Measurements from ENCODE around the gene ITFG1.
"Not testable (repeated sequence)": the region's sequence is repeated elsewhere in the genome, so short reads cannot be mapped to it uniquely, and the experiment has no call there.

The ITFG1 gene

DNA sequence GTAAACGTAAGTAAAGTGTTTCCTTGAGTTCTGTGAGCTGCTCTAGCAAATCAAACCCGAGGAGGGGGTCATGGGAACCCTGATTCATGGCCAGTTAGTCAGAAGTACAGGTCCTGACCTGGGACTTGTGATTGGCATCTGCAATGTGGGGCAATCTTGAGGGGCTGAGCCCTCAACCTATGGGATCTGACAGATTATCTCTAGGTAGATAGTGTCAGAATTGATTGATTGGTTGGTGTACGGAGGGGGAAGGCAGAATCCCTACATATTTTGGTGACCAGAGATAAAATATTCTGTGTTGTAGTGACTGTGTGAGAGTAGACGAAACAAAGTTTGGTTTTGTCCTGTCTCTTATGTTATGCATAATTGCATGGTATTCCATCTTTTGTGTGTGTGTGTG is 216.7 kb downstream of the ITFG1 start:
- DNase-seq (ENCODE audit: low read depth, low spot score): no peak

DNA sequence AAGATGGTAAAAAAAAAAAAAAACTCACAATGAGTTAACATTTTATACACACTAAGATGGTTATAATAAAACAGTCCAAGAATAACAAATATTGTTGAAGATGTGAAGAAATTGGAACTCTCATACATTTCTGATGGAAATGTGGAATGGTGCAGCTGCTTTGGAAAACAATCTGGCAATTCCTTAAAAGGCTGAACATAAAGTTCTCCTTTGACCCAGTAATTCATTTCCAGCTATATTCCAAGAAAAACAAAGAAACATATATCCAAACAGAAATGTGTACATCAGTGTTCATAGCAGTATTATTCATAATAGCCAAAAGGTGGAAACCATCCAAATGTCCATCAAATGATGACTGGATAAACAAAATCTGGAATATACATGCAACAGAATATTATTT is 219.8 kb downstream of the ITFG1 start:
- no peak for DNase-seq (ENCODE audit: low read depth, low spot score)

DNA sequence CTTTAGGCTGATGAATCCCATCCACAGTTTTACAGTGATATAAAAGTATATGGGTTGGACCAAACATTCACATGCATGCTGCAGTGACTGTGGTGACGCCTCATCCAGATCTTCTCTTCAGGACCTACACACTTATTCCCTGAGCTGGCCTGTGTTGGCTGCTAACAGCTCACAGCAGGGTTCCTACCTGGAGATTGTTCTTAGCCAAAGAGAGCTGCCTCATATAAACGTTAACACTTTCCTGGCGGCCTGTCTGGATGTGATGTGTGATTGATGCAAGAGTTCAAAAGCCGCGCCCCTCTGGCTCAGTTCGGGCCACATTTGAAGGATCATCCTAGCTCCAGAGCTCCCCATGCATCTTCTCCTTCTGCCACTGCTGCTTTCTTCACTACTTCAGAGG is 224.1 kb downstream of the ITFG1 start:
- DNase-seq (ENCODE audit: low read depth, low spot score): no peak

DNA sequence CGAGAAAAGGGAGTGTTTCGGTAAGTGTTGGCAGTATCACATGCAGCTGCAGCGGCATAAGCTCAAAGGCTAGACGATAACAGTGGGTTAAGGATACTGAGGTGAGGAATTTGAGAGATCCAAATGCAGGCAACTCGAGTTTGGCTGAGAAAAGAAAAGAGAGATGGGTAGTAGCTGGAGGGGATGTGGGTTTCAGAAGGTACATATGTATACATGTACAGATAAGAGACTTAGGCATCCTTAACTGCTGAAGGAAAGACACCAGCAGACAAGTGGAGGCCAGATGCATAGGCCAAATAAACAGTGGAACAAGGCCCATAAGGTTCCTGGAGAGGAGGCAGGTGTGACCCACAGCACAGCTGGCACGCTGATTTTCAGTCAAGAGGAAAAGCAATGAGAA is 230.6 kb downstream of the ITFG1 start:
- DNase-seq (ENCODE audit: low read depth, low spot score): no peak

DNA sequence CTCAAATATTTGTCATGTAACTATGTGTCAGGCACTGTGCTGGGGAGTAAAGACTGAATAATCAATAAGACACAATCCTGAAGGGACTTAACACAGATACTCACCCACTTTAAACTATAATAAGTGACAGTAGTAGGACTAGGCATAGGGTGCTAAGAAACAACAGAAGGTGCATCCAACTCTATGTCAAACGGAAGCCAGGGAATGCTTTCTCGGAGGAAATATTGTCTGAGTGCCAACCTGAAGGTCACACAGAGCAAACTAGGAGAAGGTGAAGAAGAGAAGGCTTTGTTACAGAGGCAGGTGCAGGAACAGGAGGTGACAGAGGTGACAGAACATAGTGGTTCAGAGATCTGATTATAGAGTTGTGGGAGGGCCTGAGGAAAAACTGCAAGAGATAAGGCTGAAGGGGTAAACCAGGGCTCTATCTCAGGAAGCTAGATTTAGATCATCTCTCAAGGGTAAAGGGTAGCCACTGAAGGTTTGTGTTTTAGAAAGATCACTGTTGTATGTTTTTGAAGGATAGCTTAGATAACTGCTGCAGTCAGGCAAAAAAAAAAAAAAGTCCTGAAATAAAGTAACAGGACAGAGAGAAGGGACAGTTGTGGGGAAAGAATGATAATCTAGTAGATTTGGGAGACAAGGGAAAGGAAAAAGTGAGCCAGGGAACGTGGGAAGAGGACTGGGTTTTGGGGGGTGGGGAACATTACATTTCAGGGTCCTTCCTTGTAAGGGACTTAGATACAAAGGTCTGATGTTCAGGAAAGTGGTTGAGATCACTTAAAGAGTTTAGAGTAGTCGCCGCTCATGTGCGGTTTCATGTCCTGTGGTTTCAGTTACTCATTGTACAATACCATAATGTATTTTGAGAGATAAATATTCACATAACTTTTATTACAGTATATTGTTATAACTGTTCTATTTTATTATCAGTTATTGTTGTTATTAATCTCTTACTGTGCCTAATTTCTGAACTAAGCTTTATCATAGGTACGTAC is 231.5 kb downstream of the ITFG1 start:
- DNase-seq (ENCODE audit: low read depth, low spot score): no peak

DNA sequence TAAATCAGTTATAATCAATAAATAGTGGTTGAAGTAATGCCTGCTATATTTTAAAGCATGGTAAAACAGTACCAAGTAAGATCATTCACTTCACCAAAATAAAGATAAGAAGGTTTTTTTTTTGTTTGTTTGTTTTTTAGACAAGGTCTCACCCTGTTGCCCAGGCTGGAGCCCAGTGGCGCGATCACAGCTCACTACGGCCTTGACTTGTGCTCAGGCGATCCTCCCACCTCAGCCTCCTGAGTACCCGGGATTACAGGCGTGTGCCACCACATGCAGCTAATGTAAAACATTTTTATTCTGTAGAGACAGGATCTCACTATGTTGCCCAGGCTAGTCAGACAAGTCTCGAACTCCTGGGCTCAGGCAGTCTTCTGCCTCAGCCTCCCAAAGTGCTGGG is 232.6 kb downstream of the ITFG1 start:
- DNase-seq (ENCODE audit: low read depth, low spot score): no peak

DNA sequence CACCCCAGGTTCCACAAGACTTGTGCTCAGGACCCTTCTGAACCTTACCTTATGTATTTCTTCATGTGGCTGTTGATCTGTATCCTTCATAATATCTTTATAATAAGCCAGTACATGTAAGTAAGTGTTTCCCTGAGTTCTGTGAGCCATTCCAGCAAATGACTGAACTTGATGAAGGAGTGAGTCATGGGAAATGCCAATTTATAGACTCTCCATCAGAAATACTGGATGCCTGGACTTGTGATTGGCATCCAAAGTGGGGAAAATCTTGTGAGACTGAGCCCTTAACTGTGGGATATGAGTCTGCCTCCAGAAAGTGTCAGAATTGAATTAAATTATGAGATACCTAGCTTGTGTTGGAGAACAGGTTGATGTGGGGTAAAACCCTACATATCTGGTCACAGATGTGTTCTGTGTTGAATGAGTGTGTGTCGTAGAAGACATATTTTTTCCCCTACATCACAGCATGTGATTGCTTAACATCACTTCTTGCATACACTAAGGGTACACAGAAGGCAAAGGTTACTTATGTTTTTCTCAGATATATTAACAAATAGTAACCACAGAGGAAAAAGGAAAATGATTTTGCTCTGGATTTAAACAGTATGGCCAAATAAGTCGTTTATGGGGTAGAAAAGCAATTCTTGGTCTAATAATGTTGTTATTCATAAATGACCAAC is 247.0 kb downstream of the ITFG1 start:
- DNase-seq (ENCODE audit: low read depth, low spot score): no peak

DNA sequence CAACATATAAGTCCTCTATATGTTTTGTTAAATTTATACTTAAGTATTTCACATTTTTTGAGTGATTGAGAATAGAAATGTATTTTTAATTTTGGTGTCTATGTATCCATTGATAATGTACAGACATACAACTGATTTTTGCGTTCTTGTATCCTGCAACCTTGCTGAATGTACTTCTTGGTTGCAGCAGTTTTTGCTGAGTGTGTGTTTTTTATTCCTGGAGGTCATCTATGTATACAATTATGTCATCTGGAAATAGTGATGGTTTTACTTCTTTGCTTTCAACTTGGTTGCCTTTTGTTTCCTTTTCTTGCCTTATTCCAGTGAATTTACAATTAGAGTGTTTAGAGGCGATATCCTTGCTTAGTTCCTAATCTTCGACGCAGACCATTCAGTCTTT is 249.6 kb downstream of the ITFG1 start:
- no peak for DNase-seq (ENCODE audit: low read depth, low spot score)

DNA sequence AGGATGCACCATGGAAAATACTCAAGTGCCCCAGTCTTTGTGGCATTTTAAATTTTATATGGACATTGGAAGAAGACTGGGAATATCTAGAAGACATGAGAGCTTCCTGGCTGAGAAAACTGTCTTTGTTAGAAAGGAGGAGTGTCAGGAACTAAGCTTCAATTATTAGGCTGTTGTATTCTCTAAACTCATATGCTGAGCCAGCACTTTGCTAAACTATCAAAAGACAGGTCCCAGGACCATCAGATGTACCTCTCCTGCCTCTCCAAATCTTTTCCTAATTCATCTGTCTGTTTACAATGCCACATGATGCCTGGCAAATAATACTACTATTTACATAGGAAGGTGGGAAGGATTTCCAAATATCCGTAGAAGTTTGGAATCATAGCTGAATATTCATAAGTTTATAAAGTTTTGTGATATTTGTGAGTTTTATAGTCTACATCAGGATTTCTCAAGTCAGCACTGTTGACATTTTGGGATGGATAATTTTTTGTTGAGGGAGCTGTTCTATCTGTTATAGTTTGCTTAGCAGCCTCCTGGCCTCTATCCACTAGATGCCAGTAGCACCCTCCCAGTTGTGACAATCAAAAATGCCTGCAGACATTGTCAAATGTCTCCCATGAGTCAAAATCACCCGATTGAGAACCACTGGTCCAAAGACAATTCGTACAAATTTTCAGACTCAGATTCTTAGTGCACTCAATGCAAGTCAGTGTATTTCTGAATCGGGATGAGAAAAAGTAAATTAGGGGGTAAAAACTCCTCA is 255.9 kb downstream of the ITFG1 start:
- DNase-seq (ENCODE audit: low read depth, low spot score): no peak

DNA sequence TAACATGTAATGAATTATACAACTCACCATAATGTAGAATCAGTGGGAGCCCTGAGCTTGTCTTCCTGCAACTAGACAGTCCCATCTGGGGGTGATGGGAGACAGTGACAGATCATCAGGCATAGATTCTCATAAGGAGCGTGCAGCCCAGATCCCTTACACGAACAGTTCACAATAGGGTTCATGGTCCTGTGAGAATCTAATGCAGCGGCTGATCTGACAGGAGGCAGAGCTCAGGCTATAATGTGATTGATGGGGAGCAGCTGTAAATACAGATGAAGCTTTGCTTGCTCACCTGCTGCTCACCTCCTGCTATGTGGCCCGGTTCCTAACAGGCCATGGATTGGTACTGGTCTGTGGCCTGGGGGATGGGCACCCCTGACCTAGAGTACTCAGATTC is 257.4 kb downstream of the ITFG1 start:
- not testable (repeated sequence) for DNase-seq (ENCODE audit: low read depth, low spot score)

DNA sequence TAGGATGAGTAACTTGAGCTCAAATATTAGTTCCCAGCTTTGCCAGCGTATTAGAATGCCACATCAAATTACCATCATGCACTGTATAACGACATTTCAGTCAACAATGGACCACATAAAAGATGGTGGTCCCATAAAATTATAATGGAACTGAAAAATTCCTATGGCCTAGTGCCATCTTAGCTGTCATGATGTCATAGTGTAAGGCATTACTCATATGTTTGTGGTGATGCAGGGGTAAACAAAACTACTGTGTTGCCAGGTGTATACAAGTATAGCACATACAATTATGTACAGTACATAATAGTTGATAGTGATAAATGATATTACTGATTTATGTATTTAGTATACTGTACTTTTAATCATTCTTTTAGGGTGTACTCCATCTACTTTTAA is 262.7 kb downstream of the ITFG1 start:
- DNase-seq (ENCODE audit: low read depth, low spot score): no peak

DNA sequence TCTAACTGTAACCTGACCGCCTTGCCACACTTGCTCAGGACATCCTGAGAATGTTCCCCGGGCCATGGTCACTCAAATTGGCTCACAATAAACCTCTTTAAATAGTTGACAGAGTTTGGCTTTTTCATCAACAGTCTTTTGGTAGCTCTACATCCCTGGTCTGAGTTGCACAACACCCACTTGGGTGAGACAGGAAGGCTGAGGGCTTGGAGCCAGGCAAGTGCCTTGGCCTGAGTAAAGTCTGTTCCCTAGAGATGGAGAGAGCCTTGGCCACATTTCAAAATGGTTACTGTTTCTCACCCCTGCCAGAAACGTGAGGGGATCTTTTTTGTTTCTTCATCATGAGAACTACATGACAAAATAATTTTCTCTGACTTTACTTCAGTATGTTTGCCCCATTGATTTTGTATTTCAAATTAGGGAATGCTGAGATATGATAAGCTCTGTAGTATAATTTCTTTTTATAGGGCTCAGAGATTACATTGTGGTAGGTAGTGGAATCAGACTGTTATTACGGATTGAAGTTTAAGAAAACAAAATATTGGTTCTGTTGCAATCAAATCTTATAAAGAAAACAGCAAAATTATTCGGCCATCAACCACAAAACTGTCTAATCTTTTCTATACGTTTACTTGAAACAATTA is 263.2 kb downstream of the ITFG1 start:
- no peak for DNase-seq (ENCODE audit: low read depth, low spot score)

DNA sequence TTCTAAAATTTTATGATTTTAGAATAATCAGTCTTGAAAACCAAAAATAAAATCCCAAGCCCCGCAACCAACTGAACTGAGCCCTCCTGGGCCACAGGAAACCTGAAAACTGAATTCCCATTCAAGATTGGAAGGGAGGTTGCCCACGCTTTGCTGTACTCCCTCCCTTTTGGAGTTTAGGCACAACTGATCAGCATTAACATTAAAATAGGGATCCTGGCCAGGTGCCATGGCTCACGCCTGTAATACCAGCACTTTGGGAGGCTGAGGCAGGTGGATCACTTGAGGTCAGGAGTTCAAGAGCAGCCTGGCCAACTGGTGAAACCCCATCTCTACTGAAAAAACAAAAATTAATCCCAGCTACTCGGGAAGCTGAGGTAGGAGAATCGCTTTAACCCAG is 264.4 kb downstream of the ITFG1 start:
- no peak for DNase-seq (ENCODE audit: low read depth, low spot score)

DNA sequence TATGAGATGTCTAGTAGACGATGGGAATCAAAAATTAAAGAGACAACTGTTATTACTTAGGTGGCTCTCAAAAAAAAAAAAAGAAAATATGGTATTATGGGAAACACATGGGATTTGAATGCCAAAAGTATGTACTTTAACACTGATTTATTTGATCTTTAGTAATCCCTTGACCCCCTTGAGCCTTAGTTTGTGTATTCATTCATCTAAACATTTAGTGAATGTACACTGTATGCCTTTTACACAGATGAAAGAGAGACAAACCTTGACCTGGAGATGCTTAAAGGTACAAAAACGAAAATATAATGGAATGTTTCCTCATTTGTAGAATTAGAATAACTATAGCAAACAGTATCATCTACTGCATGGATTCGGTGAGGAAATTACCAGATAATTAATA is 278.5 kb downstream of the ITFG1 start:
- DNase-seq (ENCODE audit: low read depth, low spot score): no peak

DNA sequence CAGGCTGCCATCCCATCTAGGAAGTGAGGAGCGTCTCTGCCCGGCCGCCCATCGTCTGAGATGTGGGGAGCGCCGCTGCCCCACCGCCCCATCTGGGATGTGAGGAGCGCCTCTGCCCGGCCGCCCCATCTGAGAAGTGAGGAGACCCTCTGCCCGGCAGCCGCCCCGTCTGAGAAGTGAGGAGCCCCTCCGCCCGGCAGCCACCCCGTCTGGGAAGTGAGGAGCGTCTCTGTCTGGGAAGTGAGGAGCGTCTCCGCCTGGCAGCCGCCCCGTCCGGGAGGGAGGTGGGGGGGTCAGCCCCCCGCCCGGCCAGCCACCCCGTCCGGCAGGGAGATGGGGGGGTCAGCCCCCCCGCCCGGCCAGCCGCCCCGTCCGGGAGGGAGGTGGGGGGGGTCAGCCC is 279.8 kb downstream of the ITFG1 start:
- not testable (repeated sequence) for DNase-seq (ENCODE audit: low read depth, low spot score)

DNA sequence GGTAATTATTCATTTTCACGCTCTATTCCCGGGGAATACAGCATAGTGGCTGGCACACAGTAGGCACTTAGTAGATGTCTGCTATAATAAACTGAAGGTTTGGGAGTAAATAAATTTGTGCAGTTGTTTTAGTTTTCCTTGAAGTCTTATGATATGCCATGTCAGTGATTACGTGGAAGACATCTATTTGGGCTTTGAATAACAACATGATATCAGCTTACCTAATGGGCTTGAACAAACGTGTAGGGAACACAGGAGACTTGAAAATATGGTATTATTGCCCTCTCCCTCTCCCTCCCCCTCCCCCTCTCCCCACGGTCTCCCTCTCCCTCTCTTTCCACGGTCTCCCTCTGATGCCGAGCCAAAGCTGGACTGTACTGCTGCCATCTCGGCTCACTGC is 280.8 kb downstream of the ITFG1 start:
- DNase-seq (ENCODE audit: low read depth, low spot score): no peak

DNA sequence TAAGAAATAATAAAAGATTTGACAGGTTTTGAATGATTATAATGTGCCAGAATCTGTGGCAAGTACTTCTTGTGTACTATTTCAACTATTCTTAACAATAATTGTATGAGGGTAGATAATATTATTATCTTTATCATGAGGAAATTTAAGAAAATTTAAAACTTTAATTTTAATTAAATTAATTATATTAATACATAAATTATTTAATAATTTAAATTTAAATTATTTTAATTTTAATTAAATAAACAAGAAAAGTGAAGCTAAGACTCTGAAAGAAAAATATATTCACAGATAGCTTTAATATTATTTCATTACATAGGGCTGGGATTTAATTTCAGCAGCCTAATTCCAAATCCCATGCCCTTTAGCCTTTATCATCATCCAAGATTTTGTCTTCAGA is 285.7 kb downstream of the ITFG1 start:
- DNase-seq (ENCODE audit: low read depth, low spot score): no peak

DNA sequence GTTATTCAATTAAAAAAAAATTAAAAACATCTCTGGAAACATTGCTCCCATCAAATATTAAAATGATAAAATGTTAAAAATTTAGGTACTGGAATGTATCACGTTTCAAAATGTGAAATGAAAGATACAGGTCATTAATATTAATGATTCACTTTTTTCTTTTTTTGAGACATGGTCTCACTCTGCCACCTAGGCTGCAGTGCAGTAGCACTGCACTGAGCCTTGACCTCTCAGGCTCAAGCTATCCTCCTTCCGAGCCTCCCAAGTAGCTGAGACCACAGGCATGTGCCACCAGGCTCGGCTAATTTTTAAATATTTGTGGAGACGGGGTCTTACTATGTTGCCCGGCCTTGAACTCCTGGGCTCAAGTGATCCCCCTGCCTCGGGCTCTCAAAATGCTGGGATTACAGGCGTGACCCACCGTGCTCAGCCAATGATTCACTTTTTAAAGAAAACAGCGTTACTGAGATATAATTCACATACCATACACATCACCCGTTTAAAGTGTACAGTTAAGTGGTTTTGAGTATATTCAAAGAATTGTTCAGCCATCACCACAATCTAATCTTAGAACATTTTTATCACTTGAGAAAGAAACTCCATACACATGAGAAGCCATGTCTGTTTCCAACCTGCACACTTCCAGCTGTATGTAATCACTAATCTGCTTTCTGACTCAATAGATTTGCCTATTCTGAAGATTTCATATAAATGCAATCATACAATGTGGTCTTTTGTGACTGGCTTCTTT is 298.0 kb downstream of the ITFG1 start:
- no peak for DNase-seq (ENCODE audit: low read depth, low spot score)

DNA sequence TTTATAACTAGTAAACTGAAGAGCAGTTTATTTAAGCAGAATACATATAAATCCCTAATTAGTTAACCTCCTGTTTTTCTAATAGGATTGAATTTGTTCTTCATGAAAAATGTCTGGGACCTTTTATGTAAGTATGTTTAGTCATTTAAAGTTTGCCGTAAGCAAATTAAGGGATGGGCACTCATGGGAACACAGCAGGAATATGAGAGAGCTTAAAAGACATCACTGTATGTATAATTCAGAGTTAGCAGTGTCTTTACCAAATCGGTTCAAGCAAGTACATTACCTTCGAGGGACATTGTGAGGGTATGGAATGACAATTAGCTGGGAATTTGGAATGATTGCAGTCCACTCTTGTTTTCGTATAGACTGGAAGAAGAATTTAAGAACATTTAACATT is 299.4 kb downstream of the ITFG1 start:
- no peak for DNase-seq (ENCODE audit: low read depth, low spot score)

DNA sequence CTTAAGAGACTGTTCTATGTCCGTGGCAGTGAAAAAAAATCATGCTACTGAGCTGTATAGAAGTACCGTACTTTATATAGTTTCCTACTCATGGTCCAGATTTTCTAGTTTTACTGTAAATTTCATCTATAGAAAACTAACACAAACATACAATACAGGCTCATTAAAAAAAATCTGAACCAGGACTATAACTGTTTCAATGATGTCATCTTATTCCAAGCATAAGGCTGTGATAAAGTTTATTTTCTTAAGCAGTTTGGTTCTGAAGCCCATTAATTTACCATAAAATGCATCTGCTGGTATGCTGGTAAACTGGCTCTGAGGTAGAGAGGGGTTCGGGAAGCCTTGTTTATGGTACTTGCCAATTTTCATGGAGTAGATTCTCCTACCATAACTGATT is 300.4 kb downstream of the ITFG1 start:
- DNase-seq (ENCODE audit: low read depth, low spot score): no peak

DNA sequence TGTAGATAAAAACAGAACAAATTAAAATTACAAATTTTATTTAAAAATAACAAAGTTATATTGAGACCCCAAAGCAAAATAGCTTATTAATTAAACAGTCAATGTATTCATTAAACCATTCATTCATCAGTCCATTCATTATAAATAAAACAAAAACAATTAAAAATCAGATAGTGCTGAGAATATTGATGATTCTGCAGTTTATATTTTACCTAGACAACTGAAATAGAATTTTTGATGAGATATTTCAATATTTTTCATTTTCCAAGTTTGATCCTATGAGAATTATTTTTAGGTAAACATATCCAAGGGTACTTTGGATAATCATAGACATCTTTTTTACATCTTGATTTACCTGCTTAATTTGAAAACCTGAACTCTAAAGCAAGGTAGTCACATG is 301.9 kb downstream of the ITFG1 start:
- DNase-seq (ENCODE audit: low read depth, low spot score): no peak
